Liver (tissue), 9 donors: ENCODE data around the gene SGF29. TPM values are rescaled to one million over a fixed set of nuclear protein-coding genes. Genes with fewer than 3 reads are reported as not detected.
"Not testable (repeated sequence)": the region's sequence is repeated elsewhere in the genome, so short reads cannot be mapped to it uniquely, and the experiment has no call there.

ENCODE experiments used
- DNase-seq: peaks from one replicate; pipeline ENCODE4 v3.0.0-alpha.2; 2017; ENCODE audit warnings: low spot score
- H3K27ac ChIP-seq, 2 donors: one replicate each; pipeline ENCODE4 v1.7.0; 2013; ENCODE audit warnings: inconsistent platforms in 2 of 2, low read length in 2 of 2, control low read depth in 1 of 2, low read depth in 1 of 2, mild to moderate bottlenecking in 1 of 2
- H3K27me3 ChIP-seq, 4 donors: one replicate each; pipeline versions ENCODE4 v1.6.1 to v1.7.0; 2013; ENCODE audit warnings: low read length in 3 of 4, inconsistent platforms in 1 of 4, mild to moderate bottlenecking in 1 of 4, moderate library complexity in 1 of 4; ENCODE audit not compliant: control insufficient read depth in 4 of 4, insufficient read depth in 4 of 4
- H3K36me3 ChIP-seq, 4 donors: one replicate each; pipeline versions ENCODE4 v1.6.1 to v1.7.0; 2013; ENCODE audit warnings: low read length in 3 of 4, mild to moderate bottlenecking in 3 of 4, low read depth in 1 of 4, moderate library complexity in 1 of 4; ENCODE audit not compliant: control insufficient read depth in 4 of 4, insufficient read depth in 3 of 4
- H3K4me1 ChIP-seq, 4 donors: one replicate each; pipeline versions ENCODE4 v1.6.1 to v1.7.0; 2013; ENCODE audit warnings: low read length in 3 of 4, mild to moderate bottlenecking in 3 of 4, moderate library complexity in 1 of 4; ENCODE audit not compliant: control insufficient read depth in 4 of 4, insufficient read depth in 4 of 4
- H3K4me3 ChIP-seq, 3 donors: one replicate each; pipeline versions ENCODE4 v1.6.1 to v1.7.0; 2013; ENCODE audit warnings: low read length in 3 of 3, control low read depth in 1 of 3, low read depth in 1 of 3, mild to moderate bottlenecking in 1 of 3
- H3K9ac ChIP-seq, 2 donors: one replicate each; pipeline ENCODE4 v1.7.0; 2013; ENCODE audit warnings: low read length in 2 of 2, mild to moderate bottlenecking in 2 of 2, moderate library complexity in 2 of 2, control low read depth in 1 of 2, low read depth in 1 of 2
- H3K9me3 ChIP-seq, 4 donors: one replicate each; pipeline versions ENCODE4 v1.6.1 to v1.7.0; 2013; ENCODE audit warnings: low read length in 3 of 4; ENCODE audit not compliant: control insufficient read depth in 4 of 4
- ATF3 ChIP-seq: IDR thresholded peaks from 2 replicates; pipeline ENCODE4 v1.6.1; 2016; ENCODE audit warnings: antibody characterized with exemption
- EGR1 ChIP-seq, 2 donors: IDR thresholded peaks; 2 replicates each; pipeline ENCODE4 v1.6.1; 2016 to 2018; ENCODE audit warnings: antibody characterized with exemption in 2 of 2, low read depth in 2 of 2
- FOXA2 ChIP-seq: IDR thresholded peaks from 2 replicates; pipeline ENCODE4 v1.6.1; 2016; ENCODE audit warnings: antibody characterized with exemption
- GABPA ChIP-seq, 2 donors: IDR thresholded peaks in 1 of 2; conservative IDR thresholded peaks in 1 of 2; 2 replicates each; pipeline ENCODE4 v1.6.1; 2016; ENCODE audit warnings: antibody characterized with exemption in 2 of 2, mild to moderate bottlenecking in 1 of 2, moderate library complexity in 1 of 2
- HNF4A ChIP-seq, 2 donors: conservative IDR thresholded peaks; 2 replicates each; pipeline ENCODE4 v1.6.1; 2016; ENCODE audit warnings: antibody characterized with exemption in 2 of 2, mild to moderate bottlenecking in 2 of 2
- JUND ChIP-seq, 2 donors: IDR thresholded peaks; 2 replicates each; pipeline ENCODE4 v1.6.1; 2016; ENCODE audit warnings: antibody characterized with exemption in 2 of 2
- MAX ChIP-seq: IDR thresholded peaks from 2 replicates; pipeline ENCODE4 v1.6.1; 2016; ENCODE audit warnings: antibody characterized with exemption
- NR2F2 ChIP-seq: IDR thresholded peaks from 2 replicates; pipeline ENCODE4 v1.6.1; 2016; ENCODE audit warnings: antibody characterized with exemption
- RAD21 ChIP-seq, 2 donors: IDR thresholded peaks; 2 replicates each; pipeline ENCODE4 v1.6.1; 2016; ENCODE audit warnings: antibody characterized with exemption in 2 of 2, mild to moderate bottlenecking in 2 of 2
- REST ChIP-seq: IDR thresholded peaks from 2 replicates; pipeline ENCODE4 v1.6.1; 2016; ENCODE audit warnings: antibody characterized with exemption, mild to moderate bottlenecking
- RXRA ChIP-seq, 2 donors: IDR thresholded peaks; 2 replicates each; pipeline ENCODE4 v1.6.1; 2017 to 2018; ENCODE audit warnings: antibody characterized with exemption in 2 of 2, mild to moderate bottlenecking in 1 of 2
- SP1 ChIP-seq: IDR thresholded peaks from 2 replicates; pipeline ENCODE4 v1.6.1; 2018; ENCODE audit warnings: antibody characterized with exemption, mild to moderate bottlenecking
- ZBTB33 ChIP-seq: IDR thresholded peaks from 2 replicates; pipeline ENCODE4 v1.6.1; 2016; ENCODE audit warnings: antibody characterized with exemption
- WGBS: extraction: QIAGEN DNeasy Blood & Tissue Kit; methylation state at CpG from one replicate; pipeline ENCODE4 v1.1.7; 2013; 5-methylcytosine and 5-hydroxymethylcytosine counted together
- polyA plus RNA-seq, 2 donors: library from polyadenylated mRNA; stranded (reverse) in 1 of 2; unstranded in 1 of 2; fragments of 200-250 nt in 1 of 2; fragments of >200 nt in 1 of 2; fragmentation: Nextera tagmentation in 1 of 2; extraction: Ambion mirVana in 1 of 2; gene quantifications; one replicate each; pipeline versions ENCODE4 v1.2.1 to v1.2.3, GENCODE V29; 2013 to 2015
- total RNA-seq, 2 donors: library from RNA; depleted of rRNA; stranded (reverse); fragments of >200 nt; gene quantifications; one replicate each; pipeline ENCODE4 v1.2.3, GENCODE V29; 2014
- donor health status: healthy.
- donor health status: healthy.
- donor health status: healthy.
- donor health status: healthy.
- donor health status: healthy.

Gene SGF29
- total and polyA plus RNA-seq, 4 donors = 6.5 to 18.1 (median 10.5) TPM

- Histone ChIP-seq H3K36me3 (peaks cover 5 to 34% (median 16%) of the 10 kb centered on the region in 4 donors), H3K27ac (no peak overlapping the region), H3K27me3 (no peaks in the 10 kb centered on the region), H3K9me3 (no peaks in the 10 kb centered on the region), H3K9ac (no peak overlapping the region), H3K4me3 (no peak overlapping the region), H3K4me1 (peaks cover 7 to 29% (median 23%) of the 10 kb centered on the region in 4 donors)
- no peak for DNase-seq
- 96% methylated on average over 13 of the region's 13 CpGs for WGBS
- TF ChIP-seq ZBTB33 (no peak), ATF3 (no peak), GABPA (IDR thresholded peaks at IDR 0.05 in 1 of 2, conservative IDR thresholded peaks at IDR 0.05 in 1 of 2) (no peak), JUND (IDR thresholded peaks at IDR 0.05) (no peak), FOXA2 (no peak), EGR1 (IDR thresholded peaks at IDR 0.05; ENCODE audit: low read depth in 2 of 2) (no peak), REST (no peak), RXRA (IDR thresholded peaks at IDR 0.05) (no peak), RAD21 (IDR thresholded peaks at IDR 0.05) (no peak)
Observed at GRCh38 chr16:28592979-28593553, 39.3 kb downstream of the SGF29 start.

- not testable (repeated sequence) for H3K9me3 ChIP-seq
- WGBS = 64% methylated on average over 6 of the region's 6 CpGs
Observed at GRCh38 chr16:28595451-28595850, 41.7 kb downstream of the SGF29 start.

GRCh38 chr16:28596115-28596630 is 42.5 kb downstream of the SGF29 start:
- DNase-seq = no peak
- Histone ChIP-seq H3K27ac (peak overlapping the region; percentile 70 to 81), H3K4me3 (peak overlapping the region in 2 of 3 donors; percentile 27 to 38), H3K9ac (peak overlapping the region in 1 of 2 donors; percentile 28), H3K36me3 (peaks cover 4 to 10% (median 4%) of the 10 kb centered on the region in 4 donors), H3K27me3 (no peaks in the 10 kb centered on the region), H3K9me3 (no peaks in the 10 kb centered on the region), H3K4me1 (peaks cover 7 to 32% (median 25%) of the 10 kb centered on the region in 4 donors)
- TF ChIP-seq MAX (no peak), RAD21 (IDR thresholded peaks at IDR 0.05) (no peak), NR2F2 (no peak), RXRA (IDR thresholded peaks at IDR 0.05) (peak in 1 of 2 donors; percentile 52), HNF4A (conservative IDR thresholded peaks at IDR 0.05) (peak; percentile 68 to 78), SP1 (peak; percentile 29), GABPA (IDR thresholded peaks at IDR 0.05 in 1 of 2, conservative IDR thresholded peaks at IDR 0.05 in 1 of 2) (no peak)
- WGBS = 32% methylated on average over 8 of the region's 8 CpGs

More at GRCh38 chr16:28595451-28595850, 41.7 kb downstream of the SGF29 start:
- not testable (repeated sequence) for H3K27me3 ChIP-seq, H3K9ac ChIP-seq, DNase-seq
- Histone ChIP-seq H3K4me1 (peaks cover 7 to 32% (median 25%) of the 10 kb centered on the region in 4 donors), H3K27ac (peak overlapping the region; percentile 70 to 81), H3K4me3 (peak overlapping the region in 1 of 3 donors; percentile 8), H3K36me3 (peaks cover 5 to 18% (median 10%) of the 10 kb centered on the region in 4 donors)
